HepG2 (cell line): ENCODE measurements around the gene ASB4. TPM values are rescaled to one million over a fixed set of nuclear protein-coding genes. Genes with fewer than 3 reads are reported as not detected.

Experiments
- ATAC-seq: fragments of 200-7000 bp; cut with Tn5 transposase; 3 replicates; pipeline ENCODE4 v1.9.1; 2020; ENCODE audit warnings: mild to moderate bottlenecking, moderate library complexity
- BruUV-seq: library from RNA; stranded (reverse); fragments of 400-500 nt; replicated peaks from 2 replicates; lab custom pipeline; 2021; lab: Mats Ljungman, UMichigan
- CTCF ChIA-PET: fragments of 300-600 bp; formaldehyde crosslinking; extraction: SDS; loops from one replicate; lab custom pipeline; 2021; ENCODE audit warnings: low total read pairs, inconsistent platforms, low intra/inter-chr PET ratio; lab: Yijun Ruan, JAX
- POLR2A ChIA-PET: fragments of 350-600 bp; sonication (Branson Sonifier 250); formaldehyde crosslinking; loops from one replicate; lab custom pipeline; 2020; ENCODE audit warnings: antibody characterized with exemption, inconsistent platforms; lab: Yijun Ruan, JAX
- DNase-seq: peaks from one replicate; pipeline ENCODE4 v3.0.0-alpha.2; 2015; ENCODE audit warnings: low spot score
- FAIRE-seq: peaks from 3 replicates; lab custom pipeline; 2011; peaks lifted over from hg19 to GRCh38; lab: Jason Lieb, UNC
- H2AFZ ChIP-seq: one replicate; pipeline ENCODE4 v1.6.1; 2011; ENCODE audit warnings: low read length, inconsistent platforms
- H3K27ac ChIP-seq: fragments of 300-600 bp; 3 replicates; pipeline ENCODE4 v1.8.0; 2011; ENCODE audit warnings: mixed run types, mild to moderate bottlenecking, mixed read lengths, low read length, inconsistent platforms; ENCODE audit not compliant: insufficient read depth; ENCODE audit errors: extremely low read length
- H3K27me3 ChIP-seq, 2 experiments: fragments of 200-600 bp in 1 of 2; 2 replicates in 1 of 2; 3 replicates in 1 of 2; pipeline versions ENCODE4 v1.6.0 to v1.8.0; 2011; ENCODE audit warnings: low read length in 2 of 2, mild to moderate bottlenecking in 2 of 2, moderate library complexity in 2 of 2, inconsistent platforms in 1 of 2; ENCODE audit not compliant: insufficient read depth in 2 of 2, control insufficient read depth in 1 of 2
- H3K36me3 ChIP-seq, 2 experiments: fragments of 200-600 bp in 1 of 2; replicated peaks in 1 of 2; 2 replicates in 1 of 2; 3 replicates in 1 of 2; pipeline versions ENCODE4 v1.5.1 to v1.8.0; 2011; ENCODE audit warnings: low read length in 2 of 2, inconsistent platforms in 1 of 2; ENCODE audit not compliant: insufficient read depth in 2 of 2, control insufficient read depth in 1 of 2
- H3K4me1 ChIP-seq: 2 replicates; pipeline ENCODE4 v1.5.1; 2012; ENCODE audit warnings: low read length, inconsistent platforms; ENCODE audit not compliant: insufficient read depth
- H3K4me2 ChIP-seq: 2 replicates; pipeline ENCODE4 v1.6.0; 2011; ENCODE audit warnings: low read depth, low read length, inconsistent platforms
- H3K4me3 ChIP-seq, 3 experiments: fragments of 200-600 bp in 1 of 3; sonication (generic), shearing (Covaris generic) in 1 of 3; replicated peaks in 1 of 3; 2 replicates each; pipeline ENCODE4 v1.5.1; 2011 to 2016; ENCODE audit warnings: low read length in 3 of 3, inconsistent platforms in 2 of 3, low read depth in 2 of 3, mild to moderate bottlenecking in 2 of 3, control low read depth in 1 of 3, mixed read lengths in 1 of 3; ENCODE audit not compliant: insufficient read depth in 1 of 3
- H3K79me2 ChIP-seq: one replicate; pipeline ENCODE4 v1.6.1; 2011; ENCODE audit warnings: low read length, inconsistent platforms; ENCODE audit not compliant: insufficient read depth
- H3K9ac ChIP-seq: 2 replicates; pipeline ENCODE4 v1.6.0; 2011; ENCODE audit warnings: mild to moderate bottlenecking, low read depth, low read length, inconsistent platforms; ENCODE audit not compliant: insufficient read depth
- H3K9me3 ChIP-seq: 2 replicates; pipeline ENCODE4 v1.5.1; 2012; ENCODE audit warnings: mild to moderate bottlenecking, low read length
- H4K20me1 ChIP-seq: 2 replicates; pipeline ENCODE4 v1.6.0; 2011; ENCODE audit warnings: inconsistent platforms, mild to moderate bottlenecking, low read length, moderate library complexity; ENCODE audit not compliant: insufficient read depth
- DR1 ChIP-seq: sonication (generic); formaldehyde crosslinking; IDR thresholded peaks from 2 replicates; pipeline ENCODE4 v1.8.0; 2021; ENCODE audit warnings: mild to moderate bottlenecking, missing genetic modification reagents, inconsistent platforms
- NFIC ChIP-seq: IDR thresholded peaks from 2 replicates; pipeline ENCODE4 v1.6.1; 2012; ENCODE audit warnings: mild to moderate bottlenecking, low read length, inconsistent platforms
- RAD21 ChIP-seq: fragments of 450-650 bp; formaldehyde crosslinking; IDR thresholded peaks from 2 replicates; pipeline ENCODE4 v1.5.0; 2020; ENCODE audit warnings: mild to moderate bottlenecking
- RARG ChIP-seq: sonication (generic); formaldehyde crosslinking; IDR thresholded peaks from 2 replicates; pipeline ENCODE4 v1.4.0; 2020; ENCODE audit warnings: low read depth, mild to moderate bottlenecking, missing genetic modification reagents
- SMARCC2 ChIP-seq: fragments of 450-650 bp; IDR thresholded peaks from 2 replicates; pipeline ENCODE4 v1.6.1; 2017; ENCODE audit warnings: antibody characterized with exemption, mild to moderate bottlenecking
- STAT5B ChIP-seq: sonication (generic); formaldehyde crosslinking; IDR thresholded peaks from 2 replicates; pipeline ENCODE4 v1.4.0; 2020; ENCODE audit warnings: missing genetic modification reagents
- TFE3 ChIP-seq: IDR thresholded peaks from 2 replicates; pipeline ENCODE4 v1.6.1; 2016
- ZBTB4 ChIP-seq: sonication (generic); formaldehyde crosslinking; IDR thresholded peaks from 2 replicates; pipeline ENCODE4 v1.4.0; 2020; ENCODE audit warnings: missing genetic modification reagents, mild to moderate bottlenecking, borderline replicate concordance
- ZFP36L1 ChIP-seq: sonication (generic); formaldehyde crosslinking; IDR thresholded peaks from 2 replicates; pipeline ENCODE4 v1.8.0; 2022; ENCODE audit warnings: mild to moderate bottlenecking, missing genetic modification reagents, moderate library complexity
- ZFY ChIP-seq: sonication (generic); formaldehyde crosslinking; IDR thresholded peaks from 2 replicates; pipeline ENCODE4 v1.4.0; 2020; ENCODE audit warnings: missing genetic modification reagents
- ZNF207 ChIP-seq: fragments of 450-650 bp; IDR thresholded peaks from 2 replicates; pipeline ENCODE4 v1.6.1; 2016; ENCODE audit warnings: antibody characterized with exemption, borderline replicate concordance
- ZNF768 ChIP-seq: sonication (generic); formaldehyde crosslinking; IDR thresholded peaks from 2 replicates; pipeline ENCODE4 v1.4.0; 2020; ENCODE audit warnings: missing genetic modification reagents
- ZNF790 ChIP-seq: sonication (generic); formaldehyde crosslinking; IDR thresholded peaks from 2 replicates; pipeline ENCODE4 v1.8.0; 2022; ENCODE audit warnings: missing genetic modification reagents, mild to moderate bottlenecking, borderline replicate concordance
- WGBS: methylation state at CpG from one replicate; pipeline ENCODE4 v1.1.6; 2017; ENCODE audit warnings: low lambda C conversion rate; 5-methylcytosine and 5-hydroxymethylcytosine counted together
- in situ Hi-C: cut with HindIII; loops from 2 replicates; pipeline ENCODE4 v1.10.0; 2017; ENCODE audit warnings: low pct_unique_long_range_greater_than_20kb; ENCODE audit not compliant: extremely low pct_ligation_motif_present
- intact Hi-C: fragments of 100-400 bp; cut with micrococcal nuclease; formaldehyde crosslinking; loops from one replicate; pipeline ENCODE4 v1.10.0; 2022; ENCODE audit not compliant: unreplicated experiment
- polyA plus RNA-seq, 8 experiments: library from polyadenylated mRNA; depleted of rRNA in 3 of 8; stranded (reverse) in 7 of 8; unstranded in 1 of 8; fragments of >200 nt; fragmentation: Illumina TruSeq in 4 of 8; extraction: Trizol in 4 of 8; gene quantifications; 2 replicates each; pipeline versions ENCODE4 v1.2.1 to v1.2.3, GENCODE V29; 2011 to 2016; ENCODE audit warnings: low read depth in 4 of 8, missing spikeins in 1 of 8, mixed read lengths in 1 of 8; ENCODE audit not compliant: insufficient read depth in 1 of 8
- total RNA-seq, 5 experiments: library from RNA; depleted of rRNA; stranded (reverse); fragments of >200 nt; fragmentation: Illumina TruSeq; extraction: Trizol; gene quantifications; 2 replicates each; pipeline ENCODE4 v1.2.3, GENCODE V29; 2016; ENCODE audit warnings: low read depth in 1 of 5
- TF ChIP-seq, protein P1 (sequence below): IDR thresholded peaks from 2 replicates; pipeline ENCODE4 v1.6.1; 2016; ENCODE audit warnings: mild to moderate bottlenecking, missing biosample characterization, missing genetic modification reagents
- TF ChIP-seq, protein P2 (sequence below): sonication (generic); formaldehyde crosslinking; IDR thresholded peaks from 2 replicates; pipeline ENCODE4 v1.4.0; 2020; ENCODE audit warnings: missing genetic modification reagents, borderline replicate concordance
- TF ChIP-seq, protein P3 (sequence below): sonication (generic); formaldehyde crosslinking; IDR thresholded peaks from 2 replicates; pipeline ENCODE4 v1.4.0; 2020; ENCODE audit warnings: missing genetic modification reagents

ASB4 gene
- total and polyA plus RNA-seq, 2 of the 13 experiments (the other 11 are each of a cell fraction or from before 2014, with no cell fraction given): 1.1 to 4.0 TPM

DNA sequence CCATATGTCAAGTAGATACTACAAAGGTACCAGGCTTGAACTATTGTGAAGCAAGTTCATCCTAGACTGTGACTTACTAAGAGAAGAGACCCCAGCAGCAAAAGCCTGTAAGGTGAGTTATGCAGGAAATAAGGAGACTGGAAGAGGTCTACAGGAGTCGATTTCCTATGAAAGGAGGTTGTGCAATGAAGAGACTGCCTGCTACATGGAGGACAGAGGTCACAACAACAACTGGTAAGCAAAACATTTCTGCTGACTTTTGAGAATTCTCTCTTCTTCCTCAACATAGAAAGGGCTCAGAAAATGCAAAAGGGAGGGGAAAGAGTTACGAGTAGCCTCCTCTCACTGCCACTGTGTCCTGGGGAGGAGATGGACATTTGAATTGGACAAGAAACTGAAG is 68.2 kb downstream of the ASB4 start (continued):
- no peak for TF ChIP-seq TFE3 (CRISPR knock-in tag)

GRCh38 chr7:95556777-95557176 is 71.0 kb downstream of the ASB4 start:
- Histone ChIP-seq H3K9ac (no peak overlapping the region), H4K20me1 (no peaks in the 10 kb centered on the region), H3K27ac (no peak overlapping the region), H2AFZ (no peak overlapping the region), H3K79me2 (no peaks in the 10 kb centered on the region), H3K4me2 (no peak overlapping the region), H3K36me3 (no peaks in the 10 kb centered on the region), H3K4me1 (no peaks in the 10 kb centered on the region), H3K27me3 (peaks cover 0 to 4% of the 10 kb centered on the region in 2 experiments; a peak in 2 of 5 replicates), H3K4me3 (no peak overlapping the region), H3K9me3 (no peaks in the 10 kb centered on the region)
- ChIA-PET POLR2A (no interaction called here), CTCF (no interaction called here)
- no peak for DNase-seq
- no peak for ATAC-seq
- in situ Hi-C loops (no loop called here), intact Hi-C loops (no loop called here)
- no peak for FAIRE-seq
- BruUV-seq: no TSS peak
- WGBS: 46% methylated on average over 2 of the region's 2 CpGs
- TF ChIP-seq ZNF790 (CRISPR knock-in tag): no peak
- TF ChIP-seq, protein P1, sequence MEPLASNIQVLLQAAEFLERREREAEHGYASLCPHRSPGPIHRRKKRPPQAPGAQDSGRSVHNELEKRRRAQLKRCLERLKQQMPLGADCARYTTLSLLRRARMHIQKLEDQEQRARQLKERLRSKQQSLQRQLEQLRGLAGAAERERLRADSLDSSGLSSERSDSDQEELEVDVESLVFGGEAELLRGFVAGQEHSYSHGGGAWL (CRISPR knock-in tag): no peak
- TF ChIP-seq SMARCC2: no peak
- no peak for TF ChIP-seq ZNF207
- TF ChIP-seq NFIC: no peak
- no peak for TF ChIP-seq ZFP36L1 (CRISPR knock-in tag)
- TF ChIP-seq RAD21 (CRISPR knock-in tag): no peak
- TF ChIP-seq, protein P2, sequence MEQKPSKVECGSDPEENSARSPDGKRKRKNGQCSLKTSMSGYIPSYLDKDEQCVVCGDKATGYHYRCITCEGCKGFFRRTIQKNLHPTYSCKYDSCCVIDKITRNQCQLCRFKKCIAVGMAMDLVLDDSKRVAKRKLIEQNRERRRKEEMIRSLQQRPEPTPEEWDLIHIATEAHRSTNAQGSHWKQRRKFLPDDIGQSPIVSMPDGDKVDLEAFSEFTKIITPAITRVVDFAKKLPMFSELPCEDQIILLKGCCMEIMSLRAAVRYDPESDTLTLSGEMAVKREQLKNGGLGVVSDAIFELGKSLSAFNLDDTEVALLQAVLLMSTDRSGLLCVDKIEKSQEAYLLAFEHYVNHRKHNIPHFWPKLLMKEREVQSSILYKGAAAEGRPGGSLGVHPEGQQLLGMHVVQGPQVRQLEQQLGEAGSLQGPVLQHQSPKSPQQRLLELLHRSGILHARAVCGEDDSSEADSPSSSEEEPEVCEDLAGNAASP: no peak
- TF ChIP-seq, protein P3, sequence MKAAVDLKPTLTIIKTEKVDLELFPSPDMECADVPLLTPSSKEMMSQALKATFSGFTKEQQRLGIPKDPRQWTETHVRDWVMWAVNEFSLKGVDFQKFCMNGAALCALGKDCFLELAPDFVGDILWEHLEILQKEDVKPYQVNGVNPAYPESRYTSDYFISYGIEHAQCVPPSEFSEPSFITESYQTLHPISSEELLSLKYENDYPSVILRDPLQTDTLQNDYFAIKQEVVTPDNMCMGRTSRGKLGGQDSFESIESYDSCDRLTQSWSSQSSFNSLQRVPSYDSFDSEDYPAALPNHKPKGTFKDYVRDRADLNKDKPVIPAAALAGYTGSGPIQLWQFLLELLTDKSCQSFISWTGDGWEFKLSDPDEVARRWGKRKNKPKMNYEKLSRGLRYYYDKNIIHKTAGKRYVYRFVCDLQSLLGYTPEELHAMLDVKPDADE (CRISPR knock-in tag): no peak
- no peak for TF ChIP-seq ZFY (CRISPR knock-in tag)
- TF ChIP-seq ZNF768: no peak
- TF ChIP-seq ZBTB4 (CRISPR knock-in tag): no peak
- no peak for TF ChIP-seq STAT5B (CRISPR knock-in tag)
- TF ChIP-seq RARG (CRISPR knock-in tag): no peak
- no peak for TF ChIP-seq DR1 (CRISPR knock-in tag)
